Ascending aorta (tissue), 2 donors: ENCODE measurements around the gene BUD31. TPM values are rescaled to one million over a fixed set of nuclear protein-coding genes. Genes with fewer than 3 reads are reported as not detected.

Source experiments
- DNase-seq, 2 donors: peaks; one replicate each; pipeline ENCODE4 v3.0.0-alpha.2; 2019; ENCODE audit warnings: low spot score in 2 of 2
- H3K27ac ChIP-seq, 2 donors: fragments of 200-600 bp; sonication (generic); one replicate each; pipeline ENCODE4 v1.5.1; 2016 to 2017; ENCODE audit warnings: mild to moderate bottlenecking in 1 of 2
- H3K27me3 ChIP-seq: fragments of 200-600 bp; sonication (generic); one replicate; pipeline ENCODE4 v1.5.1; 2017
- H3K36me3 ChIP-seq, 2 donors: fragments of 200-600 bp; sonication (generic); one replicate each; pipeline ENCODE4 v1.5.1; 2016
- H3K4me1 ChIP-seq, 2 donors: fragments of 200-600 bp; sonication (generic); one replicate each; pipeline ENCODE4 v1.5.1; 2016 to 2017; ENCODE audit warnings: mild to moderate bottlenecking in 1 of 2
- H3K4me3 ChIP-seq, 2 donors: fragments of 200-600 bp; sonication (generic); one replicate each; pipeline ENCODE4 v1.5.1; 2016 to 2017; ENCODE audit warnings: mild to moderate bottlenecking in 1 of 2
- H3K9me3 ChIP-seq, 2 donors: fragments of 200-600 bp; sonication (generic); one replicate each; pipeline ENCODE4 v1.5.1; 2016
- intact Hi-C: fragments of 100-400 bp; cut with DNase I; formaldehyde crosslinking; loops from one replicate; pipeline ENCODE4 v1.15.1; 2023
- total RNA-seq: library from RNA; depleted of rRNA; stranded (reverse); fragments of >200 nt; gene quantifications from one replicate; pipeline ENCODE4 v1.1.0, GENCODE V29; 2016
- TF ChIP-seq, protein P1 (sequence below), 3 experiments: fragments of 200-600 bp in 2 of 3; fragments of 450-650 bp in 1 of 3; sonication (generic) in 2 of 3; IDR thresholded peaks; one replicate each; pipeline ENCODE4 v1.5.1; 2016 to 2019; ENCODE audit warnings: antibody characterized with exemption in 3 of 3, mild to moderate bottlenecking in 1 of 3, moderate library complexity in 1 of 3

Gene BUD31
- total RNA-seq, 1 donor from 2014 or later: 41.3 TPM

DNA sequence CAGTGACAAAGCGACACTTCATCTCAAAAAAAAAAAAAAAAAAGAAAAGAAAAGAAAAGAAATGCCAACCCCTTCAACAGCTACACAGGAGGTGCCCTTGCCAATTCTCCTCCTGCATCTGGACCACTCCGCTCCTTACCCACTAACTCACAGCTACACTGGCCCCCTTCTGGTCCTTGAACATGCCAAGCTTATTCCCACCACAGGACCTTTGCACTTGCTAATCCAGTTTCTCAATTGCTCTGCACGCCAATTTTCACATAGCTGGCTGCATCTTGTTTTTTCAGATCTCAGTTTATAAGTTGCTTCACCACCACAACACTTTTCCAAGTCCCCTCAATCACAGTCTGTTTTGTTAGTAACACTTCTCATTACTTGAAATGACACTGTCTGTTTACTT is 5.9 kb upstream of the BUD31 start:
- H3K27ac ChIP-seq: no peak overlapping the region
- no peaks in the 10 kb centered on the region for H3K27me3 ChIP-seq
- no peak for DNase-seq
- intact Hi-C loops: no loop called here
- TF ChIP-seq, protein P1, sequence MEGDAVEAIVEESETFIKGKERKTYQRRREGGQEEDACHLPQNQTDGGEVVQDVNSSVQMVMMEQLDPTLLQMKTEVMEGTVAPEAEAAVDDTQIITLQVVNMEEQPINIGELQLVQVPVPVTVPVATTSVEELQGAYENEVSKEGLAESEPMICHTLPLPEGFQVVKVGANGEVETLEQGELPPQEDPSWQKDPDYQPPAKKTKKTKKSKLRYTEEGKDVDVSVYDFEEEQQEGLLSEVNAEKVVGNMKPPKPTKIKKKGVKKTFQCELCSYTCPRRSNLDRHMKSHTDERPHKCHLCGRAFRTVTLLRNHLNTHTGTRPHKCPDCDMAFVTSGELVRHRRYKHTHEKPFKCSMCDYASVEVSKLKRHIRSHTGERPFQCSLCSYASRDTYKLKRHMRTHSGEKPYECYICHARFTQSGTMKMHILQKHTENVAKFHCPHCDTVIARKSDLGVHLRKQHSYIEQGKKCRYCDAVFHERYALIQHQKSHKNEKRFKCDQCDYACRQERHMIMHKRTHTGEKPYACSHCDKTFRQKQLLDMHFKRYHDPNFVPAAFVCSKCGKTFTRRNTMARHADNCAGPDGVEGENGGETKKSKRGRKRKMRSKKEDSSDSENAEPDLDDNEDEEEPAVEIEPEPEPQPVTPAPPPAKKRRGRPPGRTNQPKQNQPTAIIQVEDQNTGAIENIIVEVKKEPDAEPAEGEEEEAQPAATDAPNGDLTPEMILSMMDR (IDR thresholded peaks at IDR 0.05): no peak
- H3K9me3 ChIP-seq: no peaks in the 10 kb centered on the region
- H3K4me3 ChIP-seq: no peak overlapping the region
- peaks cover 10 to 16% of the 10 kb centered on the region in 2 donors for H3K4me1 ChIP-seq
- H3K36me3 ChIP-seq: peaks cover 49 to 70% of the 10 kb centered on the region in 2 donors

GRCh38 chr7:99403764-99404163 is 5.0 kb upstream of the BUD31 start:
- Histone ChIP-seq H3K9me3 (no peaks in the 10 kb centered on the region), H3K36me3 (peaks cover 48 to 61% of the 10 kb centered on the region in 2 donors), H3K27ac (peak overlapping the region in 1 of 2 donors; percentile 3), H3K27me3 (no peaks in the 10 kb centered on the region), H3K4me3 (no peak overlapping the region), H3K4me1 (peaks cover 10 to 16% of the 10 kb centered on the region in 2 donors)
- intact Hi-C loops: no loop called here
- no peak for DNase-seq
- TF ChIP-seq, protein P1 (IDR thresholded peaks at IDR 0.05): no peak

- peak overlapping the region in 1 of 2 donors; percentile 3 for H3K27ac ChIP-seq
- H3K36me3 ChIP-seq: peaks cover 42 to 54% of the 10 kb centered on the region in 2 donors
- no peak overlapping the region for H3K4me3 ChIP-seq
- intact Hi-C loops: no loop called here
- no peak for DNase-seq
- no peaks in the 10 kb centered on the region for H3K27me3 ChIP-seq
- peaks cover 10 to 16% of the 10 kb centered on the region in 2 donors for H3K4me1 ChIP-seq
- TF ChIP-seq, protein P1 (IDR thresholded peaks at IDR 0.05): no peak
- H3K9me3 ChIP-seq: no peaks in the 10 kb centered on the region
These were observed 4.4 kb upstream of the BUD31 start for GRCh38 chr7:99404235-99404976.

- Histone ChIP-seq H3K27ac (no peak overlapping the region), H3K36me3 (peaks cover 36 to 49% of the 10 kb centered on the region in 2 donors), H3K27me3 (no peaks in the 10 kb centered on the region), H3K9me3 (no peaks in the 10 kb centered on the region), H3K4me1 (peaks cover 13 to 16% of the 10 kb centered on the region in 2 donors), H3K4me3 (no peak overlapping the region)
- intact Hi-C loops: loop anchor here (5.0 kb wide), 1 partner anchor 78 kb away; the partner anchor contains the start of gene ARPC1A
- TF ChIP-seq, protein P1 (IDR thresholded peaks at IDR 0.05): no peak
- DNase-seq: no peak
These were observed 3.8 kb upstream of the BUD31 start for GRCh38 chr7:99404977-99405320.

- Histone ChIP-seq H3K27ac (peak overlapping the region; percentile 98 to 99), H3K27me3 (no peaks in the 10 kb centered on the region), H3K36me3 (peaks cover 31 to 48% of the 10 kb centered on the region in 2 donors), H3K4me1 (peaks cover 13 to 16% of the 10 kb centered on the region in 2 donors), H3K9me3 (no peaks in the 10 kb centered on the region), H3K4me3 (peak overlapping the region in 1 of 2 donors; percentile 97)
- TF ChIP-seq, protein P1 (IDR thresholded peaks at IDR 0.05): no peak
- intact Hi-C loops: loop anchor here (5.0 kb wide), 1 partner anchor 79 kb away; the partner anchor contains the start of gene ARPC1A
- DNase-seq: no peak
These were observed 2.2 kb upstream of the BUD31 start for GRCh38 chr7:99406557-99406956.
